Kidney (tissue), 14 donors: ENCODE data around the gene PAIP2. TPM values are rescaled to one million over a fixed set of nuclear protein-coding genes. Genes with fewer than 3 reads are reported as not detected.
A peak's percentile ranks its signal among the peaks of the same experiment; 100 is the strongest.

ENCODE experiments used
- DNase-seq, 5 donors: peaks; one replicate each; pipeline ENCODE4 v3.0.0-alpha.2; 2013 to 2020
- FAIRE-seq: peaks from 2 replicates; lab custom pipeline; 2012; peaks lifted over from hg19 to GRCh38; lab: Jason Lieb, UNC
- H3K27ac ChIP-seq, 2 donors: one replicate each; pipeline ENCODE4 v1.7.0; 2013; ENCODE audit warnings: low read depth in 2 of 2, low read length in 2 of 2, inconsistent platforms in 1 of 2
- H3K27me3 ChIP-seq: one replicate; pipeline ENCODE4 v1.7.1; 2013; ENCODE audit warnings: low read length, inconsistent platforms; ENCODE audit not compliant: control insufficient read depth, insufficient read depth
- H3K36me3 ChIP-seq, 3 donors: one replicate each; pipeline versions ENCODE4 v1.7.0 to v1.7.1; 2013; ENCODE audit warnings: low read length in 3 of 3, control low read depth in 1 of 3, inconsistent platforms in 1 of 3; ENCODE audit not compliant: insufficient read depth in 3 of 3, control insufficient read depth in 2 of 3
- H3K4me1 ChIP-seq, 3 donors: one replicate each; pipeline versions ENCODE4 v1.7.0 to v1.7.1; 2013; ENCODE audit warnings: low read length in 3 of 3, inconsistent platforms in 1 of 3, low read depth in 1 of 3; ENCODE audit not compliant: control insufficient read depth in 2 of 3, insufficient read depth in 2 of 3
- H3K4me3 ChIP-seq, 3 donors: one replicate each; pipeline versions ENCODE4 v1.7.0 to v1.8.1; 2013; ENCODE audit warnings: low read length in 3 of 3, control low read depth in 1 of 3, inconsistent platforms in 1 of 3
- H3K9ac ChIP-seq, 3 donors: one replicate each; pipeline versions ENCODE4 v1.7.0 to v1.7.1; 2013; ENCODE audit warnings: low read length in 3 of 3, control low read depth in 1 of 3, inconsistent platforms in 1 of 3
- H3K9me3 ChIP-seq, 3 donors: one replicate each; pipeline versions ENCODE4 v1.7.0 to v1.7.1; 2013; ENCODE audit warnings: low read length in 3 of 3, control low read depth in 1 of 3, inconsistent platforms in 1 of 3; ENCODE audit not compliant: control insufficient read depth in 2 of 3, insufficient read depth in 1 of 3
- intact Hi-C: fragments of 100-400 bp; cut with DNase I; formaldehyde crosslinking; loops from one replicate; pipeline ENCODE4 v1.11.1; 2022
- polyA plus RNA-seq: library from polyadenylated mRNA; stranded (reverse); fragments of 350-450 nt; fragmentation: Illumina TruSeq; extraction: RNeasy Lipid Tissue Mini Kit (QIAGEN cat#74804); gene quantifications from one replicate; pipeline ENCODE4 v1.2.3, GENCODE V29; 2014; ENCODE audit warnings: low read depth, low replicate concordance; ENCODE audit not compliant: insufficient read depth
- total RNA-seq: library from RNA; stranded (reverse); fragmentation: NEBNext Ultra II Directional; extraction: Animal tissue kit (Norgen Biotek cat#: 25700); gene quantifications from one replicate; pipeline ENCODE4 v1.2.1, GENCODE V29; 2021
- TF ChIP-seq, protein P1 (sequence below): IDR thresholded peaks from 3 replicates; pipeline ENCODE4 v1.5.1; 2012; ENCODE audit warnings: mild to moderate bottlenecking, moderate library complexity, borderline replicate concordance; ENCODE audit not compliant: insufficient read depth; ENCODE audit errors: extremely low read depth
- donor health status: control.
- donor health status: control.
- donor health status: control.
- donor health status: control.
- donor health status: control.
- donor health status: DM: yes; HTN: yes; CAD: no.
- donor health status: Normal renal cell carcinoma (clear cell type).

Gene PAIP2
- total and polyA plus RNA-seq, 2 donors from 2014 or later = 68.0 to 121 TPM

DNA sequence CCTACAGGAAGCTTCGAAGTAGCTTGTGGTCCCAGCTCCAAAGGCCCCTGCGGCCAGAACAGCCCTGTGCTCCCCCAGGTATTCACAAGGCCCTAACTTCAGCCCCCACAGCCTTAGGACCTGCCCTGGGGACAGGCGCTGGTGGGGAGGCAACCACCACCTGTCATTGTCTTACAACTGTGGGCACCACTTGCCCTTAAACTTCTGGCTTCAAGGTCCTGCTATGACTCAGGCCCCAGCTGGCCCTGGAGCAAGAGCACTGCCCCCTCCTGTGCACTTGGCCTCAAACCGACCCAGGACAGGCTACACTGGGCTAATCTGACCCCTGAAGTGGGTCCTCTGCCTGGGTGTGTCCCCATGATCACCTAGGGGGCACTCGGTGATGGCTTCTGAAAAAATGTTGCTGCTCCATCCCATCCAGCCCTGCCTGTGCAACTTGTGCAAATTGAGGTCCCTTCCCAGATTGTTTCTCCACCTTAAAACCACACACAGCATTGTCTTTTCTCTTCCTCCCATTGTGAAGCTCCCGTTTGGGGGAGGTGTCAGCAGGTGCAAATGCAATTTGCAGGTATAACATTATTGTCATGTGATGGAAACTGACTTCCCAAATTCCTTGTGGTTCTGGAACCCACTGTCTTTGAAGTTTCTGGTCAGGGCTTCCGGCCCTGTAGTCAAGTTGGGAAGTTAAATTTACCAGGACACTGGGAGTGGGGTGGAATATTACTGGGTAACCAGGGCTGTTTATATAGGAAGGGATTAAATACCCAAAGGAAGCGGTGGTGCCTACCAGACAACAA is 54.4 kb downstream of the PAIP2 start:
- DNase-seq (no peak), FAIRE-seq (no peak)
- peaks cover 8% of the 10 kb centered on the region for H3K27me3 ChIP-seq
- no peak overlapping the region for H3K4me3 ChIP-seq
- H3K4me1 ChIP-seq = peaks cover 0 to 14% (median 3%) of the 10 kb centered on the region in 3 donors
- H3K27ac ChIP-seq = no peak overlapping the region
- no peak overlapping the region for H3K9ac ChIP-seq
- TF ChIP-seq, protein P1, sequence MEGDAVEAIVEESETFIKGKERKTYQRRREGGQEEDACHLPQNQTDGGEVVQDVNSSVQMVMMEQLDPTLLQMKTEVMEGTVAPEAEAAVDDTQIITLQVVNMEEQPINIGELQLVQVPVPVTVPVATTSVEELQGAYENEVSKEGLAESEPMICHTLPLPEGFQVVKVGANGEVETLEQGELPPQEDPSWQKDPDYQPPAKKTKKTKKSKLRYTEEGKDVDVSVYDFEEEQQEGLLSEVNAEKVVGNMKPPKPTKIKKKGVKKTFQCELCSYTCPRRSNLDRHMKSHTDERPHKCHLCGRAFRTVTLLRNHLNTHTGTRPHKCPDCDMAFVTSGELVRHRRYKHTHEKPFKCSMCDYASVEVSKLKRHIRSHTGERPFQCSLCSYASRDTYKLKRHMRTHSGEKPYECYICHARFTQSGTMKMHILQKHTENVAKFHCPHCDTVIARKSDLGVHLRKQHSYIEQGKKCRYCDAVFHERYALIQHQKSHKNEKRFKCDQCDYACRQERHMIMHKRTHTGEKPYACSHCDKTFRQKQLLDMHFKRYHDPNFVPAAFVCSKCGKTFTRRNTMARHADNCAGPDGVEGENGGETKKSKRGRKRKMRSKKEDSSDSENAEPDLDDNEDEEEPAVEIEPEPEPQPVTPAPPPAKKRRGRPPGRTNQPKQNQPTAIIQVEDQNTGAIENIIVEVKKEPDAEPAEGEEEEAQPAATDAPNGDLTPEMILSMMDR = no peak
- intact Hi-C loops = no loop called here
- no peaks in the 10 kb centered on the region for H3K9me3 ChIP-seq
- no peaks in the 10 kb centered on the region for H3K36me3 ChIP-seq

DNA sequence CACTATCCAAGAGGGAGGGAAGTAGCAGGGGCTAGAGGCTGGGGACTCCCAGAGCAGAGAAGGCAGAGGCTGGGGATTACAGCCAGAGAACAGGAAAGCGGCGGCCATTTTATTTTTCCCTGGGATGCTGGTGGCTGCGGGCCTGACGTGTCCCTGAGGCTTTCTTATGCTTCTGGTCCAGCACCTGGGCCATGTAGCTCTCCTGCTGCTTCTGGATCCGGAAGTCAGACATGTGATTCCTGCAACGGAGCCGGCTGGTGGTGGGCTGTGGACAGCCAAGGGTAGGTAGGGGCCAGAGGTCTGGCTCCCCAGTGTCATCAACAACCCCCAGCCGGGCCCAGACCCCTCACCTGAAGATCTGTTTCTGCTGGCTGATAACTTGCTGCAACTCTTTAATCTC is 55.0 kb downstream of the PAIP2 start:
- H3K4me3 ChIP-seq = no peak overlapping the region
- DNase-seq (peak in 1 of 5 donors; percentile 54), FAIRE-seq (no peak)
- H3K27ac ChIP-seq = no peak overlapping the region
- no peaks in the 10 kb centered on the region for H3K36me3 ChIP-seq
- intact Hi-C loops = no loop called here
- H3K4me1 ChIP-seq = peaks cover 0 to 14% (median 3%) of the 10 kb centered on the region in 3 donors
- H3K27me3 ChIP-seq = peaks cover 8% of the 10 kb centered on the region
- H3K9ac ChIP-seq = no peak overlapping the region
- TF ChIP-seq, protein P1 = no peak
- H3K9me3 ChIP-seq = no peaks in the 10 kb centered on the region

DNA sequence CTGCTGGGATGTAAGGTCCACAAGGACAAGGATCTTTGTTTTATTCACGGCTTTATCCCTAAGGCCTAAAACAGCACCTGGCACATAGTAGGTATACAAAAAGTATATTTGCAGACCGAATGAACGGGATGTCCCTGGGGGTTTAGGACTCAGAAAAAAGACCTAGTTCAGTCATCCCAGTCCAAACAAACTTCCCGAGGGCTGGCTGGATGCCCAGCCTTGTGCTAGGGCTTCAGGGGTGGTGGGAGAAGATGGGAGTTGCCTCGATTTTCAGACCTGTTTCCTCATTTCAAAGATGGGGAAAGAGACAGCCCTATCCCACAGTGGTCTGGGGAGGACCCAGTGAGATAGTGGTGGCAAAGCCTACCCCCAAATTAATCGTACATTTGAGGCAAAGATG is 56.3 kb downstream of the PAIP2 start:
- Histone ChIP-seq H3K36me3 (no peaks in the 10 kb centered on the region), H3K4me3 (no peak overlapping the region), H3K27me3 (peaks cover 8% of the 10 kb centered on the region), H3K4me1 (peaks cover 0 to 14% (median 5%) of the 10 kb centered on the region in 3 donors), H3K27ac (no peak overlapping the region), H3K9ac (no peak overlapping the region), H3K9me3 (no peaks in the 10 kb centered on the region)
- TF ChIP-seq, protein P1 = no peak
- FAIRE-seq (no peak), DNase-seq (peak in 1 of 5 donors; percentile 45)
- intact Hi-C loops = no loop called here
